Activated naive CD4-positive, alpha-beta T cell treated with anti-CD3 and anti-CD28 coated beads, Interleukin-2, amount 50 U/mL, for 16 hours (primary cell): Measurements from ENCODE around the gene PSME2.

ENCODE experiments used
- DNase-seq: peaks from one replicate; pipeline ENCODE4 v3.0.0-alpha.2; 2020

Gene PSME2

GRCh38 chr14:24132976-24133375, 13.4 kb downstream of the PSME2 start:
- no peak for DNase-seq

GRCh38 chr14:24132061-24132685, 14.2 kb downstream of the PSME2 start:
- DNase-seq: peak; percentile 36

GRCh38 chr14:24131549-24131966, 14.9 kb downstream of the PSME2 start:
- no peak for DNase-seq

- no peak for DNase-seq
Measured at GRCh38 chr14:24130717-24131548, 15.5 kb downstream of the PSME2 start.

- no peak for DNase-seq
Measured at GRCh38 chr14:24130380-24130716, 16.1 kb downstream of the PSME2 start, which contains the start of gene FITM1. Gene FITM1 (plus strand): TSS chr14:24130659. CDS start chr14:24131564, 905 bp downstream.

- no peak for DNase-seq
Measured at GRCh38 chr14:24129410-24129998, 16.9 kb downstream of the PSME2 start.

- no peak for DNase-seq
Measured at GRCh38 chr14:24127673-24128072, 18.7 kb downstream of the PSME2 start.

GRCh38 chr14:24126939-24127338, 19.5 kb downstream of the PSME2 start:
- no peak for DNase-seq

- no peak for DNase-seq
Measured at GRCh38 chr14:24123424-24124417, 22.7 kb downstream of the PSME2 start.

- DNase-seq: no peak
Measured at GRCh38 chr14:24122898-24123297, 23.5 kb downstream of the PSME2 start.

- DNase-seq: no peak
Measured at GRCh38 chr14:24122416-24122815, 24.0 kb downstream of the PSME2 start.

GRCh38 chr14:24121210-24121609, 25.2 kb downstream of the PSME2 start:
- no peak for DNase-seq

GRCh38 chr14:24119691-24120090, 26.7 kb downstream of the PSME2 start:
- no peak for DNase-seq

- no peak for DNase-seq
Measured at GRCh38 chr14:24117179-24117578, 29.2 kb downstream of the PSME2 start.

- no peak for DNase-seq
Measured at GRCh38 chr14:24116128-24116814, 30.1 kb downstream of the PSME2 start.

- DNase-seq: no peak
Measured at GRCh38 chr14:24115422-24116127, 30.8 kb downstream of the PSME2 start.

GRCh38 chr14:24114532-24115421, 31.6 kb downstream of the PSME2 start, which contains the start of the genes DCAF11 and NRL:
Gene DCAF11 (plus strand): TSS chr14:24114777. CDS start chr14:24115595, 818 bp downstream.
Gene NRL (minus strand): TSS chr14:24114949. CDS start chr14:24082848, 32,101 bp downstream.
- DNase-seq: peak; percentile 98

- peak; percentile 71 for DNase-seq
Measured at GRCh38 chr14:24113801-24114531, 32.4 kb downstream of the PSME2 start.

GRCh38 chr14:24113379-24113800, 33.0 kb downstream of the PSME2 start:
- DNase-seq: no peak
